Measurements from ENCODE around the gene TUSC2.

DNA sequence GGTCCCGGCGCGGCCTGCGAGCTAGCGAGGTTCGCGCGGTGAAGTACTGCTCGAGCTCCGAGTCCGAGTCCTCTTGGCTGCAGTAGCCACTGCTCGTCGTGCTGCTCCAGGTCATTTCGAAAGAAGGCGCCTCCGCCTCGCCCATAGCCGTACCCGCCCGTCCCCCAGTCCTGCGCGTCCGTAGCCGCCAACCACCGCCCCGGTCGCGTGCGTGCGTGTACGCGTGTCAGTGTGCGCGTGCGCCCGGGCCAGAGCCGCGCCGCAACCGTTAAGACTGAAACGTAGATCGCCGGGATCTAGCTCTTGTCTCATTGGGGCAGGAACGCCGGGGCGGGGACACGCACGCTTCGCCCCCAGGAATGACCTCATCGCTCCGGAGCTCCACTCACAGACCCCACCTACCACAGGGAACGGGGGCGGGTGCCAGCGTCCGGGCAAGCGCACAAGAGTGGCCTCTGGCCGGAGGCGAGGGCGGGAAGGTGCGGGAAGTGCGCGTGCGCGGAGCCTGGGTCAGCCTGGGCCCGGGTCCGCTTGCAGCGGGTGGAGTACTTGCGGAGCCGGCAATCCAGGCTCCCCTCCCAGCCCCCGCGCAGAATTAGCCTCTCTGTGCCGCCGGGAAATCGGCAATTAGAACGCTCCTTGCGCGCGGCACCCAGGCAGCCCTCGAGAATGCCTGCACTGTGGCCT, 9.3 kb upstream of the TUSC2 start:
- TF ChIP-seq, protein P1, sequence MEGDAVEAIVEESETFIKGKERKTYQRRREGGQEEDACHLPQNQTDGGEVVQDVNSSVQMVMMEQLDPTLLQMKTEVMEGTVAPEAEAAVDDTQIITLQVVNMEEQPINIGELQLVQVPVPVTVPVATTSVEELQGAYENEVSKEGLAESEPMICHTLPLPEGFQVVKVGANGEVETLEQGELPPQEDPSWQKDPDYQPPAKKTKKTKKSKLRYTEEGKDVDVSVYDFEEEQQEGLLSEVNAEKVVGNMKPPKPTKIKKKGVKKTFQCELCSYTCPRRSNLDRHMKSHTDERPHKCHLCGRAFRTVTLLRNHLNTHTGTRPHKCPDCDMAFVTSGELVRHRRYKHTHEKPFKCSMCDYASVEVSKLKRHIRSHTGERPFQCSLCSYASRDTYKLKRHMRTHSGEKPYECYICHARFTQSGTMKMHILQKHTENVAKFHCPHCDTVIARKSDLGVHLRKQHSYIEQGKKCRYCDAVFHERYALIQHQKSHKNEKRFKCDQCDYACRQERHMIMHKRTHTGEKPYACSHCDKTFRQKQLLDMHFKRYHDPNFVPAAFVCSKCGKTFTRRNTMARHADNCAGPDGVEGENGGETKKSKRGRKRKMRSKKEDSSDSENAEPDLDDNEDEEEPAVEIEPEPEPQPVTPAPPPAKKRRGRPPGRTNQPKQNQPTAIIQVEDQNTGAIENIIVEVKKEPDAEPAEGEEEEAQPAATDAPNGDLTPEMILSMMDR (IDR thresholded peaks at IDR 0.05; ENCODE audit: poor library complexity, severe bottlenecking): no peak
- peak; percentile 16 for TF ChIP-seq RAD21 (conservative IDR thresholded peaks at IDR 0.05)

Data from neural cell (in vitro differentiated cells).